GM23338 (cell line): ENCODE results near the gene RPL7L1.

Experiments
- CREB1 ChIP-seq: fragments of 250-450 bp; sonication (Bioruptor Pico); IDR thresholded peaks from 2 replicates; pipeline ENCODE4 v1.5.0; 2020; ENCODE audit warnings: low read depth, mild to moderate bottlenecking, moderate library complexity
- CTCF ChIP-seq, 2 experiments: fragments of 200-600 bp in 1 of 2; sonication (generic) in 1 of 2; conservative IDR thresholded peaks; 2 replicates each; pipeline versions ENCODE4 v1.5.1 to v1.6.1; 2016 to 2017; ENCODE audit warnings: antibody characterized with exemption in 2 of 2, low read depth in 2 of 2, mild to moderate bottlenecking in 2 of 2, moderate library complexity in 1 of 2
- EZH2 ChIP-seq: fragments of 200-600 bp; sonication (generic); IDR thresholded peaks from one replicate; pipeline ENCODE4 v1.8.0; 2017; ENCODE audit warnings: antibody characterized with exemption, mild to moderate bottlenecking, low read depth; ENCODE audit not compliant: unreplicated experiment
- NANOG ChIP-seq: IDR thresholded peaks from 2 replicates; pipeline ENCODE4 v1.6.1; 2016; ENCODE audit warnings: antibody characterized with exemption, borderline replicate concordance
- POLR2AphosphoS5 ChIP-seq: IDR thresholded peaks from 2 replicates; pipeline ENCODE4 v1.6.1; 2016; ENCODE audit warnings: antibody characterized with exemption, low read depth
- REST ChIP-seq: IDR thresholded peaks from one replicate; pipeline ENCODE4 v1.6.1; 2018; ENCODE audit warnings: antibody characterized with exemption; ENCODE audit not compliant: unreplicated experiment

- TF ChIP-seq CTCF (conservative IDR thresholded peaks at IDR 0.05; ENCODE audit: low read depth in 2 of 2), result no peak
- no peak for TF ChIP-seq POLR2AphosphoS5
- TF ChIP-seq NANOG, result no peak
- TF ChIP-seq CREB1 (CRISPR knock-in tag), result no peak
- no peak for TF ChIP-seq REST
- TF ChIP-seq EZH2, result no peak
Measured at GRCh38 chr6:42923666-42924065, 44.2 kb downstream of the RPL7L1 start.
